ENCODE measurements around the gene CDH13. TPM values are rescaled to one million over a fixed set of nuclear protein-coding genes. Genes with fewer than 3 reads are reported as not detected.

CDH13 gene
- total RNA-seq, 2 donors from 2014 or later, result 2.4 to 6.3 TPM

DNA sequence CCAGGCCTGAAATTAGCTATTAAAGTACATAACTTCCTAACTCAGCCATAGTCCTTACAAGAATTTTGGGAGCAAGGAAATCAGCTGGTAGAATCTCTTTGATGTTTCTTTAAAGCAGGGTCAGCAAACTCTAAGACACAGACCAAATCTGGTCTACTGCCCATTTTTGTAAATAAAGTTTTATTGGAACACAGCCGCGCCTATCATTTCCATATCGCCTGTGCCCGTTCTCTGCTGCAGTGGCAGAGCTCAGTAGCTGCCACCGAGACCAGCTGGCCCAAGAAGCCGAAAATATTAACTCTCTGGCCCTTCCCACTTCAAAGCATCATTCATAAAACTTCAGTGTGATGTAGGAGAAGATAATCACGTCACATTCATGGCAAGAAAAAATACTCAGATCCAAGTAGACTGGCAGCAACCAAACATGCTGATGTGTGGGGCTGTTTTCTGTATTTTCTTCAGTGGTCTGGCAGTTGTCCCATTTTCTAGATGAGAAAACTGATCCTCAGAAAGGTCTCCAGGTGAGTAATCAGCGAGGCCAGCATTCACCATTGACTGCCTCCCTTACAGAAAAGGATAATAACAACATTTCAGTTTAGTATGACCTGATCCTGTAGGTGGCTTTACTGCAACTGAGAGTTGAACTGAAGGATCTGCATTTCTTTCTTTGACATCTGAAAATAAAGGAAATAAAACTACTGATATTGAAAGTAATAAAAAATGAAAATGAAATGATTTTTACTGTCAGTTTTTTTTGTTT is 1163.1 kb downstream of the CDH13 start:
- H3K4me3 ChIP-seq, result no peak overlapping the region
- no peaks in the 10 kb centered on the region for H3K4me1 ChIP-seq
- DNase-seq, result no peak
- TF ChIP-seq, protein P1, sequence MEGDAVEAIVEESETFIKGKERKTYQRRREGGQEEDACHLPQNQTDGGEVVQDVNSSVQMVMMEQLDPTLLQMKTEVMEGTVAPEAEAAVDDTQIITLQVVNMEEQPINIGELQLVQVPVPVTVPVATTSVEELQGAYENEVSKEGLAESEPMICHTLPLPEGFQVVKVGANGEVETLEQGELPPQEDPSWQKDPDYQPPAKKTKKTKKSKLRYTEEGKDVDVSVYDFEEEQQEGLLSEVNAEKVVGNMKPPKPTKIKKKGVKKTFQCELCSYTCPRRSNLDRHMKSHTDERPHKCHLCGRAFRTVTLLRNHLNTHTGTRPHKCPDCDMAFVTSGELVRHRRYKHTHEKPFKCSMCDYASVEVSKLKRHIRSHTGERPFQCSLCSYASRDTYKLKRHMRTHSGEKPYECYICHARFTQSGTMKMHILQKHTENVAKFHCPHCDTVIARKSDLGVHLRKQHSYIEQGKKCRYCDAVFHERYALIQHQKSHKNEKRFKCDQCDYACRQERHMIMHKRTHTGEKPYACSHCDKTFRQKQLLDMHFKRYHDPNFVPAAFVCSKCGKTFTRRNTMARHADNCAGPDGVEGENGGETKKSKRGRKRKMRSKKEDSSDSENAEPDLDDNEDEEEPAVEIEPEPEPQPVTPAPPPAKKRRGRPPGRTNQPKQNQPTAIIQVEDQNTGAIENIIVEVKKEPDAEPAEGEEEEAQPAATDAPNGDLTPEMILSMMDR (IDR thresholded peaks at IDR 0.05), result no peak
- no peak overlapping the region for H3K27ac ChIP-seq
- intact Hi-C loops (cut with DNase I), result no loop called here
- H3K9ac ChIP-seq (ENCODE audit: low read depth in 2 of 2, low read length in 2 of 2), result no peak overlapping the region
- no peaks in the 10 kb centered on the region for H3K9me3 ChIP-seq
- H3K36me3 ChIP-seq, result no peaks in the 10 kb centered on the region
- no peaks in the 10 kb centered on the region for H3K27me3 ChIP-seq

DNA sequence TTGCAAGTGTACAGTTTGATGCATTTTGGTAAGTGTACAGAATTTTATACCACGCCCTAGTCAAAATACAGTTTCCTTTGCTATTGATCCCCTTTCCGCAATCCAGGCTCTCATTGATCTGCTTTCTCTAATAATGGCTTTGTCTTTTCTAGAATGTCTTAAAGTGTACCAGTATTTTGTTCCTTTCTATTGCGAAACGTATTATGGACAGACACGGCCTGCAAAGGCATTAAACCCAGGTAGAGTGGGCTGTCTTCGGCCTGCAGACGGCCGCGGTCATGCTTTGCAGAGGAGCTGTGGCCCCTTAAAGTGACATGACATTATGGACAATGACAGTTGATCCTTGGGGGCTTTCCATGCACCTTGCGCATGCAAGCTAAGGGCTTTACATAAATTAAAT is 1165.1 kb downstream of the CDH13 start:
- DNase-seq, result no peak
- no peak overlapping the region for H3K27ac ChIP-seq
- H3K27me3 ChIP-seq, result no peaks in the 10 kb centered on the region
- no peaks in the 10 kb centered on the region for H3K9me3 ChIP-seq
- no peak overlapping the region for H3K4me3 ChIP-seq
- H3K9ac ChIP-seq (ENCODE audit: low read depth in 2 of 2, low read length in 2 of 2), result no peak overlapping the region
- no peaks in the 10 kb centered on the region for H3K4me1 ChIP-seq
- intact Hi-C loops (cut with DNase I), result no loop called here
- H3K36me3 ChIP-seq, result no peaks in the 10 kb centered on the region
- TF ChIP-seq, protein P1 (IDR thresholded peaks at IDR 0.05), result no peak

DNA sequence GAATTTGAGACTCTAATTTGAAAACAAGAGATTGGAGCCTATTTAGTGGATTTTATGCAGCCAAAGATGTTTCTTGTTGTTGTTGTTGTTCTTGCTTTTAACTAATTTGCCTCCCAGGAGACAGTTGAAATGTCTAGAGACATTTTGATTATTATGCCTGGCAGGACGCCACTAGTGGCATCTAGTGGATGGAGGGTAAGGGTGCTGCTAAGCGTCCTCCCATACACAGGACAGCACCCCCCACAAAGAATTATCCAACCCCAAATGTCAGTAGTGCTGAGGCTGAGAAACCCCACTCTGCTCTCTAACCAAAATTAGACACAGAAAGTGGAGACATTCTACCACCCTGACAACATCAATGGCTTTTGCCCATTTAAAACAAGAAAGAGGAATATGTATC is 1165.6 kb downstream of the CDH13 start:
- intact Hi-C loops (cut with DNase I), result no loop called here
- H3K27ac ChIP-seq, result no peak overlapping the region
- no peak overlapping the region for H3K4me3 ChIP-seq
- DNase-seq, result no peak
- no peaks in the 10 kb centered on the region for H3K27me3 ChIP-seq
- no peaks in the 10 kb centered on the region for H3K36me3 ChIP-seq
- TF ChIP-seq, protein P1 (IDR thresholded peaks at IDR 0.05), result no peak
- no peaks in the 10 kb centered on the region for H3K4me1 ChIP-seq
- no peak overlapping the region for H3K9ac ChIP-seq (ENCODE audit: low read depth in 2 of 2, low read length in 2 of 2)
- no peaks in the 10 kb centered on the region for H3K9me3 ChIP-seq

DNA sequence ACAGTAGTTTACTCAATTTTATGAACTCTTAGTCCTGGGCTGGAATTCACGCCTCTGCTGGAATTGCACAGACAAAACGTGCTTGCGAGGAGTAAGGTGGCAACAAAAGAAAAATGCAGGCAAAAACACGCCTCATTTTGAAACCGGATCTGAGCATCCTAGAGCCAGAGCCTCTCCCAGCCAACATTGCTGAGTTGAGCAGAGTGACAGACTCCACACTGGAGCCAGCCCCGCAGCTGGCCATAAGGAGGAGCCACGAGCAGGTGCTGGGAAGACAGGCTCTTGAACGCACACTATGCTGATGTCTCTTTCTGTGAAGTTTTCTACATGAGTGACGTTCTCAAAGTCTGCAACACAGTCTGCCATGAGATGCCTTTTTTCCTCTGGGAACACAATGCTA is 1166.4 kb downstream of the CDH13 start:
- no peaks in the 10 kb centered on the region for H3K27me3 ChIP-seq
- TF ChIP-seq, protein P1 (IDR thresholded peaks at IDR 0.05), result no peak
- intact Hi-C loops (cut with DNase I), result no loop called here

DNA sequence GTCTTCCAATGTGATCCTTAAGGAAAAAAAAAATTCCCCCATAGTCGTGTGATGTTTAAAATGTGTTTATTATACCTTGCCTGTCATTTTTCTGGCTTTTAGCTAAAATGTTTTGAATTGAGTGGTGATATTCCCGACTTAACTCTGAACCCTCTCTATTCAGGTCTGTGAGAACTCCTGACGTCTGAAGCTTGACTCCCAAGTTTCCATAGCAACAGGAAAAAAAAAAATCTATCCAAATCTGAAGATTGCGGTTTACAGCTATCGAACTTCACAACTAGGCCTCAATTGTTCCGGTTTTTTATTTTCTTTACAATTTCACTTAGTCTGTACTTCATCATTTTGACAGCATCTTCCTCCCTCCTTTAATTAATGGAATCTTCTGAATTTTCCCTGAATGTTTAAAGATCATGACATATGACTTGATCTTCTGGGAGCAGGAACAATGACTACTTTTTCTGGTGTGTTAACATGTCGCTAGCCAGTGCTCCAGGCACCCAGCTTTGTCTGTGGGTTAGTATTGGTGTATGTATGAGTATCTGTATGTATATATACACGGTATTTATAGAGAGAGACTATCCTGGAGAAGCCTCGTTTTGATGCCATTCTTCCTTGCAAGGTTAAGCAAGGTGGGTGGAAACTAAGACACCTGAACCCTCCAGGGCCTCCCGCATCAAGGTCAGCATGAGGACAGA is 1168.2 kb downstream of the CDH13 start:
- intact Hi-C loops (cut with DNase I), result no loop called here
- Histone ChIP-seq H3K27ac (no peak overlapping the region), H3K9me3 (no peaks in the 10 kb centered on the region), H3K36me3 (no peaks in the 10 kb centered on the region), H3K4me3 (no peak overlapping the region), H3K27me3 (no peaks in the 10 kb centered on the region), H3K9ac (ENCODE audit: low read depth in 2 of 2, low read length in 2 of 2) (no peak overlapping the region), H3K4me1 (no peaks in the 10 kb centered on the region)
- TF ChIP-seq, protein P1 (IDR thresholded peaks at IDR 0.05), result no peak
- DNase-seq, result no peak

More for the DNA sequence above, 1166.4 kb downstream of the CDH13 start:
- H3K9me3 ChIP-seq, result no peaks in the 10 kb centered on the region
- H3K27ac ChIP-seq, result no peak overlapping the region
- no peaks in the 10 kb centered on the region for H3K36me3 ChIP-seq
- no peak overlapping the region for H3K9ac ChIP-seq (ENCODE audit: low read depth in 2 of 2, low read length in 2 of 2)
- H3K4me3 ChIP-seq, result no peak overlapping the region
- H3K4me1 ChIP-seq, result no peaks in the 10 kb centered on the region
- DNase-seq, result no peak
